Smooth muscle cell (in vitro differentiated cells): Measurements from ENCODE around the gene LDLRAD4. TPM values are rescaled to one million over a fixed set of nuclear protein-coding genes. Genes with fewer than 3 reads are reported as not detected.

ENCODE experiments used
- DNase-seq: peaks from one replicate; lab custom pipeline; 2025; ENCODE audit not compliant: unreplicated experiment; lab: John Stamatoyannopoulos, UW
- H2AFZ ChIP-seq: fragments of 200-600 bp; sonication (generic); 2 replicates; pipeline ENCODE4 v1.6.0; 2016; ENCODE audit warnings: antibody characterized with exemption, low read depth, mild to moderate bottlenecking
- H3F3A ChIP-seq: fragments of 200-600 bp; sonication (generic); 2 replicates; pipeline ENCODE4 v1.6.0; 2017; ENCODE audit warnings: antibody characterized with exemption, low read depth
- H3K27ac ChIP-seq: fragments of 200-600 bp; sonication (generic); 2 replicates; pipeline ENCODE4 v1.5.1; 2016; ENCODE audit warnings: low read depth, mild to moderate bottlenecking
- H3K27me3 ChIP-seq: fragments of 200-600 bp; sonication (generic); 2 replicates; pipeline ENCODE4 v1.6.1; 2016; ENCODE audit warnings: low read depth, mild to moderate bottlenecking
- H3K36me3 ChIP-seq: fragments of 200-600 bp; sonication (generic); 2 replicates; pipeline ENCODE4 v1.5.1; 2016; ENCODE audit warnings: low read depth
- H3K4me1 ChIP-seq: fragments of 200-600 bp; sonication (generic); 2 replicates; pipeline ENCODE4 v1.5.1; 2016; ENCODE audit warnings: low read depth
- H3K4me2 ChIP-seq: fragments of 200-600 bp; sonication (generic); 2 replicates; pipeline ENCODE4 v1.6.0; 2016; ENCODE audit warnings: mild to moderate bottlenecking
- H3K4me3 ChIP-seq: fragments of 200-600 bp; sonication (generic); 2 replicates; pipeline ENCODE4 v1.5.1; 2016; ENCODE audit warnings: mild to moderate bottlenecking
- H3K79me2 ChIP-seq: fragments of 200-600 bp; sonication (generic); 2 replicates; pipeline ENCODE4 v1.6.0; 2016; ENCODE audit warnings: low read depth, mild to moderate bottlenecking
- H3K9ac ChIP-seq: fragments of 200-600 bp; sonication (generic); 2 replicates; pipeline ENCODE4 v1.6.0; 2016; ENCODE audit warnings: low read depth
- H3K9me3 ChIP-seq: fragments of 200-600 bp; sonication (generic); replicated peaks from 2 replicates; pipeline ENCODE4 v1.5.1; 2016; ENCODE audit warnings: low read depth
- H4K20me1 ChIP-seq: fragments of 200-600 bp; sonication (generic); 2 replicates; pipeline ENCODE4 v1.6.0; 2016; ENCODE audit warnings: low read depth
- WGBS: methylation state at CpG from one replicate; pipeline ENCODE4 v1.1.7; 2016; ENCODE audit warnings: low lambda C conversion rate; 5-methylcytosine and 5-hydroxymethylcytosine counted together
- polyA plus RNA-seq: library from polyadenylated mRNA; unstranded; fragments of >200 nt; fragmentation: Nextera tagmentation; extraction: Ambion mirVana; gene quantifications from 2 replicates; pipeline ENCODE4 v1.2.1, GENCODE V29; 2016
- total RNA-seq: library from RNA; depleted of rRNA; stranded (reverse); fragments of >200 nt; gene quantifications from 2 replicates; pipeline ENCODE4 v1.2.3, GENCODE V29; 2014
- TF ChIP-seq, protein P1 (sequence below): fragments of 200-600 bp; sonication (generic); IDR thresholded peaks from 2 replicates; pipeline ENCODE4 v1.5.1; 2017; ENCODE audit warnings: borderline replicate concordance, mild to moderate bottlenecking, antibody characterized with exemption; ENCODE audit not compliant: insufficient read depth, poor library complexity, severe bottlenecking

The LDLRAD4 gene
- total and polyA plus RNA-seq, 2 experiments from 2014 or later = 36.2 to 48.3 TPM

DNA sequence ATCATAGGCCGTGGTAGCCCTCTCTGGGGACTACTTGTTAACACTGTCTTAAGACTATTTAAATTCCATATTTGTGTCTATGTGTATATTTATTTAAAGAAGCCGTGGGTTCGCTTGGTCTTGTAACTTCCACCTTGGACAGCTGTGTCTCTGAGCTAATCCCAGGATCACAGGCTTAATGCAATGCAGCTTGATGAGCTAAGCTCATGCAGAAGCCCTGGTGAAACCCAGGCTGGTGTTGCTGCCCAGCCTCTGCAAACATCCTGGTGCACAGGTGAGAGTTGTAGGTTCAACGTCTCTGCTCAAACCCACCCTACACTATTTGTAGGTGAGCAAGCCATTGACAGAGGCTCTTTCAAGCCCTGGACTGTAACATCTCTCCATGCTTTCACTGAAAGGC is 296.0 kb downstream of the LDLRAD4 start:
- no peak for DNase-seq
- WGBS = 56% methylated on average over 4 of the region's 4 CpGs
- TF ChIP-seq, protein P1, sequence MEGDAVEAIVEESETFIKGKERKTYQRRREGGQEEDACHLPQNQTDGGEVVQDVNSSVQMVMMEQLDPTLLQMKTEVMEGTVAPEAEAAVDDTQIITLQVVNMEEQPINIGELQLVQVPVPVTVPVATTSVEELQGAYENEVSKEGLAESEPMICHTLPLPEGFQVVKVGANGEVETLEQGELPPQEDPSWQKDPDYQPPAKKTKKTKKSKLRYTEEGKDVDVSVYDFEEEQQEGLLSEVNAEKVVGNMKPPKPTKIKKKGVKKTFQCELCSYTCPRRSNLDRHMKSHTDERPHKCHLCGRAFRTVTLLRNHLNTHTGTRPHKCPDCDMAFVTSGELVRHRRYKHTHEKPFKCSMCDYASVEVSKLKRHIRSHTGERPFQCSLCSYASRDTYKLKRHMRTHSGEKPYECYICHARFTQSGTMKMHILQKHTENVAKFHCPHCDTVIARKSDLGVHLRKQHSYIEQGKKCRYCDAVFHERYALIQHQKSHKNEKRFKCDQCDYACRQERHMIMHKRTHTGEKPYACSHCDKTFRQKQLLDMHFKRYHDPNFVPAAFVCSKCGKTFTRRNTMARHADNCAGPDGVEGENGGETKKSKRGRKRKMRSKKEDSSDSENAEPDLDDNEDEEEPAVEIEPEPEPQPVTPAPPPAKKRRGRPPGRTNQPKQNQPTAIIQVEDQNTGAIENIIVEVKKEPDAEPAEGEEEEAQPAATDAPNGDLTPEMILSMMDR = no peak

GRCh38 chr18:13516855-13517254 is 298.3 kb downstream of the LDLRAD4 start:
- no peaks in the 10 kb centered on the region for H3K4me1 ChIP-seq
- DNase-seq = no peak
- peaks cover 40% of the 10 kb centered on the region for H4K20me1 ChIP-seq
- H3K9ac ChIP-seq = no peak overlapping the region
- H2AFZ ChIP-seq = no peak overlapping the region
- no peaks in the 10 kb centered on the region for H3K9me3 ChIP-seq
- WGBS = 99% methylated on average over 6 of the region's 6 CpGs
- no peak overlapping the region for H3K27ac ChIP-seq
- no peaks in the 10 kb centered on the region for H3F3A ChIP-seq
- no peaks in the 10 kb centered on the region for H3K79me2 ChIP-seq
- H3K27me3 ChIP-seq = no peaks in the 10 kb centered on the region
- TF ChIP-seq, protein P1 = no peak
- H3K4me3 ChIP-seq = no peak overlapping the region
- H3K36me3 ChIP-seq = no peaks in the 10 kb centered on the region
- no peak overlapping the region for H3K4me2 ChIP-seq

More for the DNA sequence above, 296.0 kb downstream of the LDLRAD4 start:
- Histone ChIP-seq H3F3A (no peaks in the 10 kb centered on the region), H3K36me3 (no peaks in the 10 kb centered on the region), H4K20me1 (peaks cover 26% of the 10 kb centered on the region), H3K9me3 (no peaks in the 10 kb centered on the region), H3K4me3 (no peak overlapping the region), H3K27me3 (no peaks in the 10 kb centered on the region), H3K4me2 (peak overlapping the region; percentile 29), H2AFZ (no peak overlapping the region), H3K79me2 (no peaks in the 10 kb centered on the region), H3K9ac (no peak overlapping the region), H3K4me1 (no peaks in the 10 kb centered on the region), H3K27ac (no peak overlapping the region)

GRCh38 chr18:13517369-13517768 is 298.8 kb downstream of the LDLRAD4 start:
- 89% methylated on average over 7 of the region's 7 CpGs for WGBS
- Histone ChIP-seq H3K9me3 (no peaks in the 10 kb centered on the region), H2AFZ (no peak overlapping the region), H3K4me1 (no peaks in the 10 kb centered on the region), H3F3A (no peaks in the 10 kb centered on the region), H3K79me2 (no peaks in the 10 kb centered on the region), H3K9ac (no peak overlapping the region), H3K4me3 (no peak overlapping the region), H3K36me3 (no peaks in the 10 kb centered on the region), H3K27me3 (no peaks in the 10 kb centered on the region), H3K27ac (no peak overlapping the region), H3K4me2 (no peak overlapping the region), H4K20me1 (peaks cover 43% of the 10 kb centered on the region)
- TF ChIP-seq, protein P1 = no peak
- DNase-seq = no peak

DNA sequence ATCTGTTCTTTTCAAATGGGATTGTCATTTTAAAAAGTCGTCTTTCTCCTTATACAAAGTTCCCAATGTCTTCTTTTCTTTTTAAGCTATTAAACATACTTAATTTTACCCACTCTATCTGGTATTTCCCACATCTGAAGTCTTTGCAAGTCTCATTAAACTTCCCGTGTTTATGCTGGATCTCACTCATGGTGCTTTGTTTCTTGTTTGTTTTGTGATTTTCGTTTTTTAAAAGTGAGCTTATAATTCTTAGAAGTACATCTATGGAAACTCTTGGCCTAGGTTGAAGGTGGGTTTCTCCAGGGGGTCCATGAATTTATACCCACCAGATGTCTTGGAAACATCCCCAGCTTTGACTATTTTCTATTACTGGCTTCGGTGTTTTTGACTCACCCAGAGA is 299.8 kb downstream of the LDLRAD4 start:
- Histone ChIP-seq H4K20me1 (peaks cover 42% of the 10 kb centered on the region), H3K27me3 (no peaks in the 10 kb centered on the region), H3K79me2 (no peaks in the 10 kb centered on the region), H3F3A (no peaks in the 10 kb centered on the region), H3K36me3 (no peaks in the 10 kb centered on the region), H2AFZ (no peak overlapping the region), H3K4me3 (no peak overlapping the region), H3K4me2 (no peak overlapping the region), H3K27ac (no peak overlapping the region), H3K4me1 (no peaks in the 10 kb centered on the region), H3K9me3 (no peaks in the 10 kb centered on the region), H3K9ac (no peak overlapping the region)
- no peak for DNase-seq
- TF ChIP-seq, protein P1 = no peak
- WGBS = 81% methylated on average over 4 of the region's 4 CpGs
